Measurements from ENCODE around the gene BOK.
"Not testable (repeated sequence)": the region's sequence is repeated elsewhere in the genome, so short reads cannot be mapped to it uniquely, and the experiment has no call there.

Gene BOK, protein sequence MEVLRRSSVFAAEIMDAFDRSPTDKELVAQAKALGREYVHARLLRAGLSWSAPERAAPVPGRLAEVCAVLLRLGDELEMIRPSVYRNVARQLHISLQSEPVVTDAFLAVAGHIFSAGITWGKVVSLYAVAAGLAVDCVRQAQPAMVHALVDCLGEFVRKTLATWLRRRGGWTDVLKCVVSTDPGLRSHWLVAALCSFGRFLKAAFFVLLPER

DNA sequence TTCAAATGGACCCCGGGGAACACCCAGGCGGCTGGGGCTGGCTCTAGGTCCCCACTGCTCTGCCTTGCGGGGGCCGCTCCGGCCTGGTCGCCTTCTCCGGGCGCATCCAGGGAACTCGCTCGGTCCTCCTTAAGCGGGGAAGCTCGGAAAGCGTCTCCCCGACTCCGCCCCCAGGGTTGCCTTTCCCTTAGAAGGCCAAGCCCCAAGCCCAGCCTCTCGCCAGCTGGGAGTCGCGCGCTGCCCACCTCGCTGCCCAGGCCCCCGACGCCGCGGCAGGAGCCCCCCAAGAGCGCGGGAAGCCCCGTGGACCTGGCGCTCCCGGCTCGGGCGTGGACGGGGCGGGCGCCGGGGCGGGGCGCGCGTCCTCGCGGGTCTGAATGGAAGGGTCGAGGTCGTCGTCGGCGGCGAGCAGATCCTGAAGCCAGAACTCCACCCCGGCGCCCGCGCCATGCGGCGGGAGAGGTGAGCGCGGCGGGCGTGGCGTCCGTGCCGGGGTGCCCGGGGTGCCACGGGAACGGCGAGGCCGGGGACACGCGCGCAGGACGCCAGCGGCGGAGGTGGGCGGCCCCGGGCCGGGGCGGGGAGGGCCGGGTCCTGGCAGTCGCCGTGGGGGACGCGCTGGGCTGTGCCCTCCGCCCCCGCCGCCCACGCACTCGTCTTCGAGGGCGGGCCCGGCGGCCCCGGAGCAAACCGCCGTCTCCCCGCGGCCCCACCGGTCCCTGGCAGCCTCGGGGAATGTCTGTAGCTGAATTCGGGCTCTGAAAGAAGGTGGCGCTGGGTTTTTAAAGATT lies at the start of gene BOK:
Gene BOK, plus strand, starts transcription at position 214 of the 791 bp plus-strand sequence. CDS start 739 bp downstream, outside the sequence.
- DNase-seq (ENCODE audit: low read depth) = no peak

DNA sequence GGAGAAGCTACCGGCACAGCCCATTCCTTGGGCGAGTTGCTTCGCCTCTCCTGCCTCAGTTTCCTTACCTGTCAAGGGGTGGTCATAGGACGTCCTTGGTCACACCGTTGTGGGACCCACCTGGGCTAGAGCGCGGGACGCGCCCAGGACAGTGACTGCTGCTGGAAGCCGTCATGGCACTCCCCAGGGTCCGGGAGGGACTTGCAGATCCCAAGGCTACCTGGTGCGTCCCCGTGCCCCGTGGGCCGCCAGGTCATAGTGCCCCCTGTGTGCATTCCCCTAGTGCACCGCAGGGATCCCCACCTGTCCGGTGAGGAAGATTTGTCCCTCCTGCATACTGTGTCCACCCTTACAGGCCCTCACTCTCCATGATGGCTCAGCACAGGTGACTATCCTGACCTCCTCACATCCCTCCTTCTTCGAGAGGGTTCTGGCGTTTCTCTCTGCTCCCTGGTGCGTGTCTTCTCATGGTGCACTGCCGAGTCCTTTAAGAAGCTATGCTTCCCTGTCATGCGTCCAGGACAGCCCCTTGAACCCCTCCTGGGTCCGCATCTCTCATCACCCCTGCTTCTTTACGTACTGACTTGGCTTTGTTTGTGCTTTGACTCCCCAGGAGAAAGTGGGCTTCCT lies 49.3 kb upstream of the BOK start:
- no peak for DNase-seq (ENCODE audit: low read depth)

DNA sequence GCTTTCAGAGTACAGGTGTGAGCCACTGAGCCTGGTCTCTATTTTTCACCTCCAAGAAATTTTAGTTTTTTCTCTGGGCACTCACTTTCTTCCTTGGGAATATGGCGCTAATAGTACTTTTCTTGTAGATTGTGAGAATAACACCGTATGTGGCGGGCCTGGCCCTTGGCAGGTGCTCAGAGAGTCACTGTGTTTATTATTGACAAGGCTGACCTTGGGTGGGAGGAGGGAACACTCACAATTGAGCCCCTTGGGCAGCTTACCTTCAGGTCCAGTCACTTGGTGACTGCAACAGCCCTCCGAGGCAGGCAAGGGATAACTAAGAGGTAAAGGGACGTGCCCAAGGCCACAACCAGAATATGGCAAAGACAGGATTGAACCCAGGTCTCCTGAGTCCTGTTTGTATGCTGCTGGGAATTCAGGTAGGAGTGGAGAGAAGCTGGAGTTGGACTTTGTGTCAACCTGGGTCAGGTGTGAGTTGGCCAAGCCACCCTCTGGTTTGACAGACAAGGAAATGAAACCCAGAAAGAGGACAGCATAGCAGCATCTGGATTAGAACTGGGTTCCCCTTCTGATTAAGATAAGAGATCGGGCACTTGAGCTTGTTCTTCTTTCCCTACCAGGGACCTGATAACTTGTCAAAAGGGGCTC lies 47.3 kb upstream of the BOK start:
- DNase-seq (ENCODE audit: low read depth) = no peak

DNA sequence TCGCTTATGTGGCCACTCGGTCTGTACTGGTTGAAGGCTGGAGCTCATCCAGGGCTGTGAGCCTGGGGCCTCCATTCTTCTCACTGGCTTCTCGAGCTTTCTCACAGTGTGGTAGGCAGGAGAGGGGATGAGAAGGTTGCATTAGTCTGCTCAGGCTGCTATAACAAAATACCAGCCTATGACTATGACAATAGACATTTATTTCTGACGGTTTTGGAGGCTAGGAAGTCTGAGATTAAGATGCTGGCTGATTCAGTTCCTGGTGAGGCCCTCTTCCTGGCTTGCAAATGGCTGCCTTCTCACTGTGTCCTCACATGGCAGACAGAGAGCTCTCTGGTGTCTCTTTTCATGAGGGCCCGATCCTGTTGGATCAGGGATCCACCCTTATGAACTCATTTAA lies 44.0 kb upstream of the BOK start:
- DNase-seq (ENCODE audit: low read depth) = no peak

DNA sequence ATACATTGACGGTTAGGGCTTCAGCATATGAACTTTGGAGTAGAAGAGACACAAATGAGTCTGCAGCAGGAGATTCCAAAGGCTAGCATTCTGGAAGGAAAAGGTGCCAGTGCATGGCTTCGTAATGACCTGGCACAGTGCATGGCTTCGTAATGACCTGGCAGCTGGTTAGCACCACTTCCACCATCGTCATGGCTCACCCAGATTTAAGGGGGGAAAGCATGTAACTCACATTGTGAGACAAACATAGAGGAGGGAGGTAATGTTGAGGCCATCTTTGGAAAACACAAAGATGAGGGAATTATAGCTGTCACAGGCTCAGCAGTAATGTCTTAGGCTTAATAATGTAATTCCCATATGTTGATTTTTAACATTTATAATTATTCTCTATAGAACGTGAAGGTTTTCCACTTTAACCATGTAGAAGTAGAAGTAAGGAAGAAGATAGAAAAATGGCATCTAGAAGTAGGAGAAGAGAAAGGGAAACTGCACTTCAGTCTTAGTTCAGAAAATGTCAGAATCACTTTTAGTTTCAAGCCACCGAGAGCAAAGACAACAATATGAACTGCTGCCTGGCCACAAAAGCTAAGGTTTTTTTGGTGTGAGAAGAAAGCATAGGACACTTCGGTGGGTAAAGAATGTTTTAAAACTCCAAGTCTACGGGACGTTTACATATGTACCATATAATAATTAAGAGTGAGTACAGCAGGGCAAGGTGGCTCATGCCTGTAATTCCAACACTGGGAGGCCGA lies 43.4 kb upstream of the BOK start:
- no peak for DNase-seq (ENCODE audit: low read depth)

DNA sequence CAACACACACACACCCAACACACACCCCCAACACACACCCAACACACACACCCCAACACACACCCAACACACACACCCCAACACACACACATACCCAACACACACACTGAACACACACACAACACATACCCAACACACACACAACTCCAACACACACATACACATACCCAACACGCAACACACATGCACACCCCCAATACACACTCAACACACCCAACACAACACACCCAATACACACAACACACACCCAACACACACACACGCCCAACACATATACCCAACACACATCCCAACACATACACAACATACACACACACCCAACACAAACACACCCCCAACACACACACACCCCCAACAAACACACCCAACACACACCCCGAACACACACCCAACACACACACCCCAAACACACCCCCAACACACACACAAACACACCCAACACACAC lies 42.0 kb upstream of the BOK start:
- no peak for DNase-seq (ENCODE audit: low read depth)

DNA sequence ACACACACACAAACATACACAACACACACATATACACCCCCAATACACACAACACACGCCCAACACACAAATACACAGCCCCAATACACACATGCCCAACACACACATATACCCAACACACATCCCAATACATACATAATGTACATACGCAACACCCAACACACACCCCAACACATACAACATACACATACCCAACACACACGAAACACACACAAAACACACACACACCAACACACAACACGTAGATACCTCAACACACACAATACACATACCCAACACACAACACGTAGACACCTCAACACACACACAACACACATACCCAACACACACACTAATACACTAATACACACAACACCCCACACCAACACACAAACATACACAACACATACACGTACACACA lies 41.2 kb upstream of the BOK start:
- DNase-seq (ENCODE audit: low read depth) = no peak

DNA sequence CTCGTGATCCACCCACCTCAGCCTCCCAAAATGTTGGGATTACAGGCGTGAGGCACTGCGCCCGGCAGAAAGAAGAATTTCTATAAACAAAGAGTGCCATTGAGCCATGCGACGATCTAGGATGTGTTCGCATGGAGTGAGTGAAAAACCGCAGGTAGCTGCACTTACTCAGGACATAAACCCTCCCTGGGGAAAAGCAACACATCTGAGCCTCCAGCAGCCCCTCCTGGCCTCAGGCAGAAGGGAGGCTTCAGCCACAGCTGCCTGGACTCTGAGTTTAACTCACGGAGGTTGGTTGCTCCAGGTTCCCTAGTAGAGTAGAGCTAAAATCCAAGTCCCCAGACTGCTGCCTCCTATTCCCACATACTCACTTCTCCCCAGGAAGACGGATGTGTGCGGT lies 38.9 kb upstream of the BOK start:
- no peak for DNase-seq (ENCODE audit: low read depth)

DNA sequence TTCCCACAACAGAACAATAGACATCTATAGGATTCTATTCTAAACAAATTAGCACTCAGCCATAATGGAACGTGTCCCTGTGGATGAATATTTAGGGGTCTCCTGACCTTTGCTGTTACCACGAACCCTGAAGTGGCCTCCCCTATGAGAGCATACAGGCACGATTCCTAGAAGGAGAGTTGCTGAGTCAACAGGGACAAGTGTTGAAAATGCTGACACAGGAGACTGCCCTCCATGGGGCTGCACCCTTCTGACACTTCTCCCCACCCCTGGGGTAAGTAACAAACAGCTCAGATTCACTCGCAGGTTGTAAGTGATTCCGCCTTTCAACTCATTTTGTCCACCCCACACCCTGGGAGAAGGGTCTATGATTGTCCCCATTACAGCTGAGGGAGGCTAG lies 36.1 kb upstream of the BOK start:
- no peak for DNase-seq (ENCODE audit: low read depth)

DNA sequence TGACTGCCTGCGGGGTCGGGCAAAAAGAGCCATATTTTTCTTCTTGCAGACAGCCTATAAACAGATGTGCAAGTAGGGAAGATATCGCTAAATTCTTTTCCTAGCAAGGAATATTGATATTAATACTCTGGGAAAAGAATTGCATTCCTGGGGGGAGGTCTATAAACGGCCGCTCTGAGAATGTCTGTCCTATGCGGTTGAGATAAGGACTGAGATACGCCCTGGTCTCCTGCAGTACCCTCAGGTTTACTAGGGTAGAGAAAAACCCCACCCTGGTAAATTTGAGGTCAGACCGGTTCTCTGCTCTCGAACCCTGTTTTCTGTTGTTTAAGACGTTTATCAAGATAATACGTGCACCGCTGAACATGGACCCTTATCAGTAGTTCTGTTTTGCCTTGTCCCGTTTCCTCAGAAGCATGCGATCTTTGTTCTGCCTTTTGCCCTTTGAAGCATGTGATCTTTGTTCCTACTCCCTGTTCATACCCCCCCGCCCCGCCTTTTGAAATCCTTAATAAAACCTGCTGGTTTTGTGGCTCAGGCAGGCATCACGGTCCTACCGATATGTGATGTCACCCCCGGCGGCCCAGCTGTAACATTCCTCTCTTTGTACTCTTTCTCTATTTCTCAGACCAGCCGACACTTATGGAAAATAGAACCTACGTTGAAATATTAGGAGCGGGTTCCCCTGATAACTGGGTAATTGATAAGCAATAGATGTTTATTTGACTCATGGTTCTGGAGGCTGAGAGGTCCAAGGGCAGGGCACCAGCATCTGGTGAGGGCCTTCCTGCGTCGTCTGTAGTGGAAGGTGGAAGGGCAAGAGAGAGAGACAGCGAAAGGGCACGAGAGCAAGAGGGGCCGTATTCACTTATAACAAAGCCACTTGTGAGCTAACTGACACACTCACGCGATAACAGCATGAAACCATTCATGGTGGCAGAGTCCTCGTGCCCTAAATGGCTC lies 32.4 kb upstream of the BOK start:
- DNase-seq (ENCODE audit: low read depth) = not testable (repeated sequence)

DNA sequence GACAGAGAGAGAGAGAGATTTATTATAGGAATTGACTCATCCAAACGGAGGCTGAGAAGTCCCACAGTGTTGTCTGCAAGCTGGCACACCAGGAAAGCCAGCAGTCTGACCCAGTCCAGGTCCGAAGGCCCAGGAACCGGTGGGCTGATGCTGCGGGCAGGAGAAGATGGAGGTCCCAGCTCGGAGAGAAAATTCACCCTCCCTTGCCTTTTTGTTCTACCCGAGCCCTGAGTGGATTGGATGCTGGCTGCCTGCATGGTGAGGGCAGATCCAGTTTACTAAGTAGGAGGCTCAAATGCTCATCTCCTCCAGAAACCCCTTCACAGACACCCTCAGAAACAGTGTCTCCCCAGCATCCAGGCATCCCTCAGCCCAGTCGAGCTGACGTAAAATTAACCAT lies 28.0 kb upstream of the BOK start:
- DNase-seq (ENCODE audit: low read depth) = no peak

DNA sequence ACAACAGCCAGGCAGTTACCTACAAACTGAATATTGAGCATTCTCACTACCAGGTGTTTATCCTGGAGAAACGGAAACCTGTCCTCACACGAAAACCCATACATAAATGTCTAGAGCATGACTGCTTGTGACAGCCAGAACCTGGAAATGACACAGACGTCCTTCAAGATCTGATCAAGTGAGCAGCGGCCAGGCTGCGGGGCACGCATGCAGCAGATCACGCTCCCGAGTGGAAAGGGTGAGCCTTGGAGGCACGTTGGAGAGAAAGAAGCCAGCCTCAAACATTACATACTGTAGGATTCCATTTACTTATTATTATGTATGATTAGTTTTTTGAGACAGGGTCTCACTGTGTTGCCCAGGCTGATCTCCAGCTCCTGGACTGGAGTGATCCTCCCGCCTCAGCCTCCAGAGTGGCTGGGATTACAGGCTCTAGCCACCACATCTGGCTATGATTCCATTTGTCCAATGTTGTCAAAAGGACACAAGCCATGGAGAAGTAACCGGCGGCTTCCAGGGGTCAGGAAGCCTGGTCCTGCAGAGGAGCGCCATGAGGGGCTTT lies 27.3 kb upstream of the BOK start:
- no peak for DNase-seq (ENCODE audit: low read depth)

DNA sequence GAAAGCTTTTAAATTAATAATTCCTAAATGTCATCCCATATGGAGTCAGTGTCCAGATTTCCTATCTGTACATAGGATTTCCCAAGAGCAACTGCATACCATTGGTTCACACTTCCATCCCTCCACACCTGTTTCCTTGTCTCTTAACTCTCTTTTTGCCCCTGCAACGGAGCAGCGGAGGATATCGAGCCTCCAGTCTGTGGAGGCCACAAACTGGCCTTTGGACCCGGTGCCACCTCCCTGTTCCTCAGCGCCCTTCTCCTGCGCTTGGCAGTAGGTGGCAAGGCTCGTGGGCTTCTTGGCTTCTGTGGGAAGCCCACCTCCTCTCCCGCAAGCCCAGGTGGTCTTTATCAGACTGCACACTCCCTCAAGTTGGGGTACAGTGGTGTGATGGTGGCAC lies 26.4 kb upstream of the BOK start:
- no peak for DNase-seq (ENCODE audit: low read depth)

DNA sequence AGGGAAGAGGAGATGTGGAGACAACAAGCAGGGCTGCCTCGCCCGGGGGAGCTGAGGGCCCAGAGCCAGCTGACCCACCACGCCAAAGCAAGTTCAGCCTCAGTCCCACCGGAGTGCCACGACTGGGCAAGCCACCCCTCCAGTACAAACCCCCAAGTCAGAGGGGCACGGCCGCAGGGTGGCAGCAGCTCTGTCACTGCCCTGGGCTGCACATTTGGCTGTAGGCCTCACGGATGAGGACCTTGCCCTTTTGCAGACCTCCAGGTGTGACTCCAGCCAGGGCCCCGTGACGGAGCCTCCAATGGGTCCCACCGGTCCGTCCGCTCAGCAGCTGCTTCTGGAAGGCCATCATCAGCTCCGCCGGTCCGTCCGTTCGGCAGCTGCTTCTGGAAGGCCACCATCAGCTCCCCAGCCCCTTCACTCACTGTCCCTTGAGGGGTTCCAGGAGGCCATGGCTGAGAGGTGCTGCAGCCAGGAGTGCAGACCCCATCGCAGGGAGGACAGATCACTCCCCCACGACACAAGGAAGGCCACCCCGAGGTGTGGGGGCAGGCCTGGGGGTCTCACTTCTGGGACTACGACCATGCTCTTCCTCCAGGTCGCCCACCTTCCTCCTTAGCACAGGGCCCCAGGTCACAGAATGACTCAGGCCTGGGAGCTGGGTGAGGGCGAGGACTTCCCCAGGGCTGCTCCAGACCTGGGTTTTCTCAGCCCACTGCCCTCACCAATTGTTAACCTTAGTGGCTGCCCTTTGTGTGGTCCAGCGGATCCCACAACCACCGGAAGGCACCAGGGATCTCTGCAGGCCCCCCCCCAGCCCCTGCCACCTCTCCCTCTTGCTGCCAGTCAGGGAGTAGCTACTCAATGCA lies 25.6 kb upstream of the BOK start:
- no peak for DNase-seq (ENCODE audit: low read depth)

DNA sequence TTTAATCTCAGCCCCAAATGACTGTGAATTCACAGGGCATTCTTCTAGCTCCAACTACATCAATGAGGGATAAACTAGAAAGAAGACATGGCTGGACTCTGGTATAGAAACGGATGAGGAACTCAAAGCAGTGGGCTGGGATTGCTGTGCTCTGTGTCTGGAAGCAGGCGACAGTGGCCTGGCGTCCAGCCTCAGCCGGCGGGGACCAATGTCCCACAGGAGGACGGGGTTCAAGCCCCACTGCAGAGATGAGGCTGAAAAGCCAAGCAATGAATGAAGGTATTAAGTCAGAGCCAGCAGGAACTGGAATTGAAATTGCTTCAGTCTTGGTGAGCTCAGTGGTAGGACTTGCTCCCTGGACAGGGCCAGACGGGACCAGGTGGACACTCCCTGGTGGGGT lies 24.3 kb upstream of the BOK start:
- DNase-seq (ENCODE audit: low read depth) = no peak

DNA sequence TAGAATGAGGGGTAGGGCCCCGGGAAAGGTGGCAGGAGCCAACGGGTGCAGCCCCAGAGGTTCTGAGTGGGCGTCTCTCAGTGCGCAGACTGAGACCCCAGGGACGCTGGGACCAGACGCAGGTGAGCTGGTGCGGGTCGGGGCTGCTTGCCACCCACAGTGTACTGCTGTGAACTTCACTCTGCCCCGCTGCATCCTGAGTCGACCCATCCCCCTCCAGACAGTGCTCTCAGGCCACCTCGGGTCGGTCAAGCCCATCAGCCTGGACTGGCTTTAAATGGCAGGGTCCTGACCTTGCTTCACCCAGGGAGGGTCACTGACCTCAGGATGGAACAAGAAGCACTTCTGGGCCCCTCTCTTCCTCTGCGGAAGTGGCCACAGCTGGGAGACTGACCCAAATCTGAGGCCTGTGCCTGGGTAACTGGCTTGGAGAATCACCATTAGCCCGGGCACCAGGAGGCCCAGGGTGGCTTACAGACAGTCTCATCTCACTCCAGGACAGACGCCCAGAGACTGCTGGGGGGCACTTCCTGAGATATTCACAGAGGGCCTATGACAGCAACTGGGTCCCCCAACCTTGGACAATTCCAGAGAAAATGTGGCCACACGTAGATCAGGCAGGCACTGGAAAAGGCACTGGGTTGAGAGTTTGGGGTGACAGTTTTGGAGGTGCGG lies 23.7 kb upstream of the BOK start:
- DNase-seq (ENCODE audit: low read depth) = no peak

DNA sequence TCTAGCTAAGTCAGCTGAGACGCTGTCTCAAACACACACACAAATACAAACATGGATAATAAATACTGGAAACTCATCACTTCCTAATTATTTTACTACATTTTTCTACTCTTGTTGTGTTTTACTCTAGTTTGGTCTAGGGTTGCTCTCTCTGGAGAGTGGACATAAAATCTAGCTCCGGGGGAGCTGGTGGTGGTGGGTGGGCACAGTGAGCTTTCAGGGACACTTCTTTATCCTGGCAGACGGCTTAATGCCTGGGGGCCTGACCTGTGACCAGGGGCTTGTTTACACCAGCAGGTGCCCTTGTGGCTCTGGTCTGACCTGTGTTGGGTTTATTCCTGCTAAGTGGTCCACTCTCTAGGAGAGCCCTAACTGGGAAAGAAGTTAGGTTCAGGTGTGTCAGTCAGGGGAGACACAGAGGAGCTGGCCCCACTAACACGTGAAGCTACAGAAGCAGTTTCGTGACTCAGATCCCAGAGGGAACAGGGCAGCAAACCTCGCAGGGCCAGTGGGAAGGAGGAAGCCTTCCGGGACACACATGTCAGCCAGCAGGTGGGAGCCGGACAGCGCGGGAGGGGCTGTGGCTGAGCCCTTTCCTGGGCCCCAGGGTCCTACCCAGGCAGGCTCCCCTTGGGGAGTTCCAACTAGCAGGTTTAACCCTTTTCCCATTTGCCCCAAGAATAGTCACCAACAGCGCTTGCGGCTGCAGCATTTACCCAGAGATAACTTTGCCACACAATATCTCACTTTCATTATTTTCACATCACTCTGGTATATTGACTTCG lies 22.5 kb upstream of the BOK start:
- no peak for DNase-seq (ENCODE audit: low read depth)

All from CMK (cell line).